ENCODE measurements around the gene NDUFA1.

- no peak for TF ChIP-seq HBP1 (CRISPR knock-in tag; IDR thresholded peaks at IDR 0.05; ENCODE audit: low read depth)
- no peak for TF ChIP-seq EP300 (IDR thresholded peaks at IDR 0.05; ENCODE audit: low read depth in 2 of 2, low read length in 2 of 2)
- no peak for TF ChIP-seq EP300 (CRISPR knock-in tag; IDR thresholded peaks at IDR 0.05; ENCODE audit: borderline replicate concordance)
- no peak for TF ChIP-seq SIN3A (IDR thresholded peaks at IDR 0.05; ENCODE audit: borderline replicate concordance, low read depth, low read length)
- no peak for TF ChIP-seq HHEX (CRISPR knock-in tag; IDR thresholded peaks at IDR 0.05)
- no peak for TF ChIP-seq POLR2AphosphoS5 (IDR thresholded peaks at IDR 0.05; ENCODE audit: low read depth, low read length)
- no peak for TF ChIP-seq RFX1 (IDR thresholded peaks at IDR 0.05)
- TF ChIP-seq U2AF2 (IDR thresholded peaks at IDR 0.05; ENCODE audit: low read depth, low read length), result no peak
- TF ChIP-seq ZNF367 (CRISPR knock-in tag; IDR thresholded peaks at IDR 0.05; ENCODE audit: borderline replicate concordance), result no peak
Observed at GRCh38 chrX:119900976-119901375, 29.3 kb downstream of the NDUFA1 start.

Measured in HepG2 (cell line).